Fibroblast of villous mesenchyme (primary cell): Measurements from ENCODE around the gene AZIN2. TPM values are rescaled to one million over a fixed set of nuclear protein-coding genes. Genes with fewer than 3 reads are reported as not detected.

Experiments
- DNase-seq: peaks from one replicate; pipeline ENCODE4 v3.0.0-alpha.2; 2010; ENCODE audit warnings: low read depth
- H3K4me3 ChIP-seq: 2 replicates; pipeline ENCODE4 v1.5.1; 2011; ENCODE audit warnings: low read depth, mild to moderate bottlenecking, low read length
- total RNA-seq: library from RNA; depleted of rRNA; stranded (reverse); fragments of >200 nt; gene quantifications from 2 replicates; pipeline ENCODE4 v1.2.3, GENCODE V29; 2012
- TF ChIP-seq, protein P1 (sequence below): IDR thresholded peaks from 2 replicates; pipeline ENCODE4 v1.5.1; 2012; ENCODE audit warnings: low read depth, mild to moderate bottlenecking, low read length; ENCODE audit not compliant: insufficient read depth

AZIN2 gene
- total RNA-seq, 1 donor, result 2.6 TPM

DNA sequence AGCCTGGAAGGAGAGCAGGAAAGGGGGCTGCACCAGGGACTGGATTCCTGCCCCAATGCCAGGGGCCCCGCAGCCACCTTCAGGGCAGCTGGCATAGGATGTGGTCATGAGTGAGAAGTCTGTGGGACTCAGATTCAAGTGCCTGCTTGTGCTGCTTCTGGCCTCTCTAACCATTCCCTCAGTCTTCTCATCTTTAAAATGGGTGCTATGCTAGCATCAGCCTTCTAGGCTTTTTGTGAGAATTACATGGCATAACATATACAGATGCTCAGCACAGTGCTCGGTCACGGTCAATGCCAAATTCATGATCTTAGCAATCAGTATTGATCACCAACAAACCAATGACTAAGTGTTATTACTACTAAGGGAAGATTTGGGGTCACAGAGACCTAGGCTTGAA, 77.4 kb downstream of the AZIN2 start:
- H3K4me3 ChIP-seq, result no peak overlapping the region
- TF ChIP-seq, protein P1, sequence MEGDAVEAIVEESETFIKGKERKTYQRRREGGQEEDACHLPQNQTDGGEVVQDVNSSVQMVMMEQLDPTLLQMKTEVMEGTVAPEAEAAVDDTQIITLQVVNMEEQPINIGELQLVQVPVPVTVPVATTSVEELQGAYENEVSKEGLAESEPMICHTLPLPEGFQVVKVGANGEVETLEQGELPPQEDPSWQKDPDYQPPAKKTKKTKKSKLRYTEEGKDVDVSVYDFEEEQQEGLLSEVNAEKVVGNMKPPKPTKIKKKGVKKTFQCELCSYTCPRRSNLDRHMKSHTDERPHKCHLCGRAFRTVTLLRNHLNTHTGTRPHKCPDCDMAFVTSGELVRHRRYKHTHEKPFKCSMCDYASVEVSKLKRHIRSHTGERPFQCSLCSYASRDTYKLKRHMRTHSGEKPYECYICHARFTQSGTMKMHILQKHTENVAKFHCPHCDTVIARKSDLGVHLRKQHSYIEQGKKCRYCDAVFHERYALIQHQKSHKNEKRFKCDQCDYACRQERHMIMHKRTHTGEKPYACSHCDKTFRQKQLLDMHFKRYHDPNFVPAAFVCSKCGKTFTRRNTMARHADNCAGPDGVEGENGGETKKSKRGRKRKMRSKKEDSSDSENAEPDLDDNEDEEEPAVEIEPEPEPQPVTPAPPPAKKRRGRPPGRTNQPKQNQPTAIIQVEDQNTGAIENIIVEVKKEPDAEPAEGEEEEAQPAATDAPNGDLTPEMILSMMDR, result no peak
- no peak for DNase-seq

DNA sequence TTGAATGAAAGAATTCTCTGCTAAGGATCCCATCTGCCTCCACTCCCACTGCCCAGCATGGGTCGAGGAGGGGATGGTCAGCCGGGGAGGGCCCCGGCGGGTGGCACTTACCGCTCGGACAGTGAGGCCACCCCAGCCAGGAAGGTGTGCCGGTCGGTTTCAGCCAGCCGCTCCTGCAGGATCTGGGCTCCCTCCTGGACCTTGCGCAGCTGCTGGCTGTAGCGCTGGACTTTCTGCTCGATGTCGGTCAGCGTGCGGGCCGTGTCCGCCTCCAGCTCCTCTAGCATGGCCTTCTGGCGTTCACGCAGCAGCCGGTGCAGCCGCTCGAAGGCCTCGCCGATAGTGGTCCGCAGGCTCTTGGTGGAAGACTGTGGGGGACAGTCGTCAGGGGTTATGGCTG, 78.6 kb downstream of the AZIN2 start:
- no peak overlapping the region for H3K4me3 ChIP-seq
- DNase-seq, result no peak
- TF ChIP-seq, protein P1, result no peak

DNA sequence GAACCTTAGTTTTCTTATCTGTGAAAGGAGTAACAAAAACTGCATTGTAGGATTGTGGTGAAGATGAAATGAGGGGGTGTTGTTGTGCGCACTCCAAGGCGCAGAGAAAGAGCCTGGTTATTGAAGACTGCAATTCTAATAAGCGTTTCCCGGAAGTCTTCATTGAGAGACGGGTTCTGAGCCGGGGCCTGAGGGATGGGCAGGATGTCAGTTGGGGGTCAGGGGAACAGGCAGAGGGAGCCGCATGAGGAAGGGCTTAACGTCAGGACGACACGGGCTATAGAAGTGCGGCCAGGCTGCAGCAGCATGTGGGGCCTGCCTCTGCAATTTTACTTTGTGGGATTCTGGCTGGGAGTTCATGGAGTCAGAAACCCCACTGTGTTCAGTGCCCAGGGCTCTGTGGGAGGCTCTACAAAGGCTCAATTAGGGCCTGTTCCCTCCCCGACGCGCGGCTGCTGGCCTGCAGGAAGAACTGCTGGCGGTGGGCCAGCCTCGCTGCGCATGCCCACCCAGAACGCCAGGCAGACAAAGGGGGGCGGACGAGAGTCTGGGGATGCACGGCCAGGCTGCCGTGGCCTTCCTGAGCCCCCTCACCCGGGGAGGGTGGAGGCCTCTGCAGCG, 80.2 kb downstream of the AZIN2 start:
- TF ChIP-seq, protein P1, result no peak
- no peak for DNase-seq
- no peak overlapping the region for H3K4me3 ChIP-seq

GRCh38 chr1:33162141-33162540, 81.2 kb downstream of the AZIN2 start:
- DNase-seq, result no peak
- H3K4me3 ChIP-seq, result no peak overlapping the region
- TF ChIP-seq, protein P1, result no peak

GRCh38 chr1:33163621-33164519, 82.9 kb downstream of the AZIN2 start:
- DNase-seq, result peak; percentile 28
- TF ChIP-seq, protein P1, result no peak
- H3K4me3 ChIP-seq, result no peak overlapping the region

DNA sequence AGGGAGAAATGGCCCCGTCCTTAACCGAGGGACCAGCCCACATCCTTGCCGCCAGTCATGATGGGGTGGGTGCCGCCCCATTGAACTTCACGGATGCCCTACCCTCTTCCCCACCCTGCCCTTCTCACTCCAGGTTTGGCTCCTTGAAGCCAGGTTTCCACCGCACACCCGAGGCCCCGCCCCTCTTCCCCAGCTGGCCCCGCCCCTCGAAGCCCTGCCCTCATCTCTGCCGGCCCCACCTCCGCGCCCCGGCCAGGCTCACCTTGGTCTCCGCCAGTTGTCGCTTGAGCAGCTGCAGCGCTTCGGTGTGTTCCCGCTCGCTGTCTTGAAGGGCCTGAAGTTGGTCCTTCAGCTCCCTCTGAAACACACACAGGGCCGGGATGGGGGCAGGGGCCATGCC, 84.3 kb downstream of the AZIN2 start:
- DNase-seq, result no peak
- H3K4me3 ChIP-seq, result no peak overlapping the region
- TF ChIP-seq, protein P1, result no peak
